Fibroblast of skin of abdomen (primary cell): ENCODE data around the gene STK31. TPM values are rescaled to one million over a fixed set of nuclear protein-coding genes. Genes with fewer than 3 reads are reported as not detected.
"Not testable (repeated sequence)": the region's sequence is repeated elsewhere in the genome, so short reads cannot be mapped to it uniquely, and the experiment has no call there.

Experiments
- DNase-seq: peaks from one replicate; pipeline ENCODE4 v3.0.0-alpha.2; 2013
- polyA plus RNA-seq, 2 experiments: library from polyadenylated mRNA; unstranded; fragments of 120-200 nt; gene quantifications; one replicate each; pipeline ENCODE4 v1.2.1, GENCODE V29; 2013; ENCODE audit not compliant: insufficient read length in 2 of 2

The STK31 gene, protein sequence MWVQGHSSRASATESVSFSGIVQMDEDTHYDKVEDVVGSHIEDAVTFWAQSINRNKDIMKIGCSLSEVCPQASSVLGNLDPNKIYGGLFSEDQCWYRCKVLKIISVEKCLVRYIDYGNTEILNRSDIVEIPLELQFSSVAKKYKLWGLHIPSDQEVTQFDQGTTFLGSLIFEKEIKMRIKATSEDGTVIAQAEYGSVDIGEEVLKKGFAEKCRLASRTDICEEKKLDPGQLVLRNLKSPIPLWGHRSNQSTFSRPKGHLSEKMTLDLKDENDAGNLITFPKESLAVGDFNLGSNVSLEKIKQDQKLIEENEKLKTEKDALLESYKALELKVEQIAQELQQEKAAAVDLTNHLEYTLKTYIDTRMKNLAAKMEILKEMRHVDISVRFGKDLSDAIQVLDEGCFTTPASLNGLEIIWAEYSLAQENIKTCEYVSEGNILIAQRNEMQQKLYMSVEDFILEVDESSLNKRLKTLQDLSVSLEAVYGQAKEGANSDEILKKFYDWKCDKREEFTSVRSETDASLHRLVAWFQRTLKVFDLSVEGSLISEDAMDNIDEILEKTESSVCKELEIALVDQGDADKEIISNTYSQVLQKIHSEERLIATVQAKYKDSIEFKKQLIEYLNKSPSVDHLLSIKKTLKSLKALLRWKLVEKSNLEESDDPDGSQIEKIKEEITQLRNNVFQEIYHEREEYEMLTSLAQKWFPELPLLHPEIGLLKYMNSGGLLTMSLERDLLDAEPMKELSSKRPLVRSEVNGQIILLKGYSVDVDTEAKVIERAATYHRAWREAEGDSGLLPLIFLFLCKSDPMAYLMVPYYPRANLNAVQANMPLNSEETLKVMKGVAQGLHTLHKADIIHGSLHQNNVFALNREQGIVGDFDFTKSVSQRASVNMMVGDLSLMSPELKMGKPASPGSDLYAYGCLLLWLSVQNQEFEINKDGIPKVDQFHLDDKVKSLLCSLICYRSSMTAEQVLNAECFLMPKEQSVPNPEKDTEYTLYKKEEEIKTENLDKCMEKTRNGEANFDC
- polyA plus RNA-seq (2013, experiment 1 of 2; ENCODE audit: insufficient read length) = not detected
- polyA plus RNA-seq (2013, experiment 2 of 2; ENCODE audit: insufficient read length) = not detected

GRCh38 chr7:23710000-23710399 is at the start of gene STK31:
TSS of gene STK31 (plus strand) at chr7:23710219. CDS start at chr7:23710286, 67 bp downstream.
- no peak for DNase-seq

DNA sequence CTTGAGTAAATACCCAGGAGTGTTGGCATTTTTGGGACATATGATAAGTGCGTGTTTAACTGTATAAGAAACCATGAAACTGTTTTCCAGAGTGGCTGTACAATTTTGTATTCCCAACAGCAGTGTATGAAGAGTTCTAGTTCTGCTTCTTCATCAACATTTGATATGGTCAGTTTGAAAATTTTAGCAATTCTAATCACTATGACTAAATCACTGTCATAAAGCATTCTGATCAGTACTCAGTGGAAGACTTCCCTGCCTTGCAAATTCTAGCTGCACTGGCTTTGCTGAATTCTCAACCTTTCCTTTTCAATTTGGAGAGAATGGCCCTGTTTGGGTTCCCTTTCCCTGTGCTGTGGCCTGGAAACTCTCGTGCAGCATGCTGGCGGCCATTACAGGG is 48.6 kb upstream of the STK31 start:
- DNase-seq = no peak

GRCh38 chr7:23662124-23662983 is 47.7 kb upstream of the STK31 start:
- peak; percentile 63 for DNase-seq

DNA sequence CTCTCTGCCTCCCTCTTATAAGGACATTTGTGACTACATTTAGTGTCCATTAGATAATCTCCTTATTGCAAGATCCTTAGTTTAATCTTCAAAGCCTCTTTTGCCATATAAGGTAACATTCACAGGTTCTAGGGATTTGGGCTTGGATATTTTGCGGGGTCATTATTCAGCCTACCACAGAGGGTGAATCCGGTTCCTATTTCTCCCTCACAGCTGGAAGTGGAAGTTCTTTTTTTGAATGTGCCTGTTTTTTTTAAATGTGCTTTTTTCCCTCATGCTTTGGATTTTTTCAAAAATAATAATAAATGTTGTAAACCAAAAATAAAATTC is 47.1 kb upstream of the STK31 start:
- DNase-seq = no peak

DNA sequence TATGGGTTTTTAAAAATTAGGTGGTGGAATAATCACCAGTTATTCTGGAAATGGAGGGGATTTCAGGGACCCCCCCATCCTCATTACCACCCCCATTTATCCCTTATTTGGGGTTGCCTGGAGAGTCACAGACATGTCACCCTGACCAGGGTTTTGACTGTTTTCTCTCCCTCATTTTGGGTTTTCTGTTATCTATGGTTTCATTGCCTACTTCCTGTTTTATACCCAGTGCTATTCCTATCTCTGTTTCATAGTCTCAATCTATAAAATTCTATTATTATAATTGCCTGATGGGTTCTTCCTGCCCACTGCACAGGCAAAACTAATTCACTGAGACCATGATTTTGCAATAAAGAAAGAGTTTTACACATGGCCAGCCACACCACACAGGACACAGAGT is 45.9 kb upstream of the STK31 start:
- no peak for DNase-seq

GRCh38 chr7:23672033-23672432 is 38.0 kb upstream of the STK31 start:
- DNase-seq = no peak

DNA sequence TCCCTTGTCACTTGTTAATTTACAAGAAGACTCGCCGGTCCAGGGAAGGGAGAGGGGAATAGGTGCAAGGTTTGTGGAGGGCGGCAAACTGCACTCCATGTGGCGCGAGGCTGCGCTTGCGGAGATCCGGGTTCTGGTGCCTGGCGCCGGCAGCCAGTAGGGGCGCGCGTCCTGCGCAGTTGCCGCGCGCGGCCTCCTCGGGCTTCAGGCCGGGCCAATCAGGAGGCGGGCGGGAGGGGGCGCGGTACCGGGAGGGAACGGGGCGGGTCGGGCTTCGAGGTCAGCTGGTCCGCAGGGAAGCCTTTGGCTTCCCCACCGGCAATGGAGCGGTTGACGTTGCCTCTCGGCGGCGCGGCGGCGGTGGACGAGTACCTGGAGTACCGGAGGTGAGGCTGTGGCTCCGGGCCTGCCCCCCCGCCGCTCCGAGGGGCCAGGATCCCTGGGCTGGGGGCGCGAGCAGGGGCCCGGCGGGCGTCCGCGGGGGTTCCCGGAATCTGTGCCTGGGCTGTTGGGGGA is 30.1 kb upstream of the STK31 start, which contains the start of gene FAM221A:
Gene FAM221A (plus strand): TSS at position 302 of the 516 bp plus-strand sequence. CDS start 20 bp downstream, at position 322.
- DNase-seq = peak; percentile 74

DNA sequence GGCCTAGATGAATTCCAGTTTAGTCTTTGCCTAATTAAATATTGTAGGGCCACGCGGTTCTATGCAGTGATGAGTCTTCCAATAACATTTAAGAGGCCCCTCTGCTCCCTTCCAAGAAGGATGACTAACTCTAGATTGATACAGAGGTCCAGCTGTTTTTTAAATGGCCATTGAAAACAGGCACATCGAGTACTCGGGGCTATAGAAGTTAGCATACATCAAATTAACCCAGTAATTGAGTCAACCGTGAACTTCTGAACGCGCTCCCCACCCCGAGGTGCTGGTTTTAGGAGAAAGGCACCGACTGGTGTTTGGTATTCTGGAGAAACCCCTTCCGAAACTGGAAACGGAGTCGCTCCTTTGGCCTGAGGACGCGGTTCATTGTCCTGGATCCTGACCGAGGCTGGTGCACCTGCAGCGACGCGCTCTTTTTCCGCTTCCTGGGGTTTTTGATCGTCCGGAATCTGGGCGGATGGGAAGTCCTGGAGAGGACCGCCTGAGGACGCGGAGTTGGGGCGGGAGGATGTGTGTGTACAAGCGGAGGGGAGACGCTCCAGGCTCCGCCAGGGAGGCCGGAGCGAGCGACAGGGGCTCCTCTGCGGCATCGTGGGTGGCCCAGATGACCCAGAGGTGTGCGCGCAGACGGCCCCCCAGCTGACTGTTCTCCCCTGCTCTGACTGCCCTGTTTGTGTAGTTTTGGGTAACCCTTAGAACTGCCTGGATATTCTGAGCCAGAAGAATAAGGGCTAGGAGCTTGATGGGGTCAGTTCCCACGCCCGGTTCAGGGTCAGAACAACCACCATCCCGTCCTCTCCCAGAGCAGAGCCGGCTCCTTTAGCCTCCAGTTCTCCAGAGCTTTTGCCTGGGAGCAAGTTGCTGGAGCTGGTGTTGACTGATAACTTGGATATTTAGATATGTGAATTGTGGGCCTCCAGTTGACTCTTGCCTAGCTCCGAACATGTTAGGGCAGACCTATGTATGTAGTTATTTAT is 29.3 kb upstream of the STK31 start:
- DNase-seq = peak; percentile 39

DNA sequence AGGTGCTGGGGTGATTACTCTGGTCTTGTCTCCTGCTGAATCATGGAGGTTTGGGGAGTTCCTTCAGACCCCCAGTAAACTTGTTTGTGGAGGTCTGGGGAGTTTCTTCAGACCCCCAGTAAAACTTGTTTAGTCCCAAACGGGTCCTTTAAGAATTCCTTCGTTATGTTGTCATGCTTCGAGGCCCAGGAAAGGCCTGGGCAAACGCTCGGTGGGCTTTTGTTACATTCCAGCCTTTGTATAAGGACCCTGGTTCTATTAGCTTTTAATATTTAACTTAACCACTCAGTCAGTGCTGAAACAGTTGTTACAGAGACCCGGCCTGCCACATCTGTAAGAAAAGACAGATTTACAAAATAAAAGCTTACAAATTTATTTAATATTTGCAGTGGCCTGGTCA is 26.0 kb upstream of the STK31 start:
- not testable (repeated sequence) for DNase-seq

GRCh38 chr7:23685731-23686130 is 24.3 kb upstream of the STK31 start:
- no peak for DNase-seq

- peak; percentile 17 for DNase-seq
Measured at GRCh38 chr7:23687011-23687410, 23.0 kb upstream of the STK31 start.

GRCh38 chr7:23689165-23689564 is 20.9 kb upstream of the STK31 start:
- no peak for DNase-seq

DNA sequence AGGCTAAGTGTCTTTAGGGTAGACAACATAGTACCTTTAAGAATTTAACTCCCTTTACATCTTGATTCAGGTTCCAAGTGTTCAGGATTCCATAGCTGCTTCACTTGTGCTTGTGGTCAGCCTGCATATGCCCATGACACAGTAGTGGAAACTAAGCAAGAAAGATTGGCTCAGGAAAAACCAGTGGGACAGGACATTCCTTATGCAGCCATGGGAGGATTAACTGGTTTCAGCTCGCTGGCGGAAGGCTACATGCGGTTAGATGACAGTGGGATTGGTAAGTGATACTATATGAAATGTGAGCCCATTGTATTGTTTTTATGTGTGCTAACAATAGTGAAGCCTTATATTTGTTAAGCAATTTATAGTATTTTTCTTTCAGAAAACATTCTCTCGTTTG is 18.7 kb upstream of the STK31 start:
- DNase-seq = peak; percentile 28

DNA sequence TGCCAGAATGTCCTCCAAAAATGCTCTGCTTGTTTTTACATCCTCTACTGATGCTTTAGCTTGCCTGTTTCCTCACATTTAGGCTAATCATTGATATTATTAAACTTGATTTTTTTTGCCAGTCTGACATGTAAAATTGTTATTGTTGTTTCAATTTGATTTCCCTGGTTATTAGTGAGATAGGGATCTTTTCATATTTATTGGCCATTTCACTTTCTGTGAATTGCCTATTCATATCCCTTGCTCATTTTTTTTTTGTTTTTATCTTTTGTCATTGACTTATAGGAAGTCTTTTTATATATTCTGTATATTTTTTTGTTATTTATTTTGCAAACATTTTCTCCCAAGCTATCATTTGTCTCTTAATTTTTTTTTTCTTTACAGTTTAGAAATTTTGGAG is 16.8 kb upstream of the STK31 start:
- no peak for DNase-seq

DNA sequence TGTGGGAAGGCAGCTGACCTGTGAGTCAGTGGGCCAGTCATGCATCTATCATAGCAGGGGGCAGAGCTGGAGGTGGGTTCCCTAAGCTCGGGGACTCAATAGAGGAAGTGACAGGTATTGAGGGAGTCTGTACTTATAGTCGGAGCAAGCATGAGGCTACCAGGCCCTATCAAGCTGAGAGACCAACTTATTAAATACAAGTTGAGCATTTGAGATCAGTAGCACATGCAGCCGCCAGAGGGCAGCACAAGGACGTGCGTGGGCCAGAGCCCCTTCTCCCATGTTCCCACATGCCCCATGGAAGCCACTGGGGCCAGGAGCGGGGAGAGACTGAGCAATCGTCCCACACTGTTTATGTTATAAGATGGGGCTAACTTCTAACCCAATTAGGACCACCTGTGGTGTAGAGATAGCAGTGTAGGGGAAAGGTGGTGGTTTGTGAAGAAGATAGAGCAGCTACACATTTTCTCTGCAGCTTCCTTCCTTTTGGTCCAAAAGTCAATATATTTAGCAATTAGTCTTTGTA is 13.0 kb upstream of the STK31 start:
- DNase-seq = peak; percentile 49

- DNase-seq = no peak
Measured at GRCh38 chr7:23698822-23699221, 11.2 kb upstream of the STK31 start.

- DNase-seq = no peak
Measured at GRCh38 chr7:23700046-23700445, 10.0 kb upstream of the STK31 start.

- DNase-seq = no peak
Measured at GRCh38 chr7:23709081-23709750, 803 bp upstream of the STK31 start.

DNA sequence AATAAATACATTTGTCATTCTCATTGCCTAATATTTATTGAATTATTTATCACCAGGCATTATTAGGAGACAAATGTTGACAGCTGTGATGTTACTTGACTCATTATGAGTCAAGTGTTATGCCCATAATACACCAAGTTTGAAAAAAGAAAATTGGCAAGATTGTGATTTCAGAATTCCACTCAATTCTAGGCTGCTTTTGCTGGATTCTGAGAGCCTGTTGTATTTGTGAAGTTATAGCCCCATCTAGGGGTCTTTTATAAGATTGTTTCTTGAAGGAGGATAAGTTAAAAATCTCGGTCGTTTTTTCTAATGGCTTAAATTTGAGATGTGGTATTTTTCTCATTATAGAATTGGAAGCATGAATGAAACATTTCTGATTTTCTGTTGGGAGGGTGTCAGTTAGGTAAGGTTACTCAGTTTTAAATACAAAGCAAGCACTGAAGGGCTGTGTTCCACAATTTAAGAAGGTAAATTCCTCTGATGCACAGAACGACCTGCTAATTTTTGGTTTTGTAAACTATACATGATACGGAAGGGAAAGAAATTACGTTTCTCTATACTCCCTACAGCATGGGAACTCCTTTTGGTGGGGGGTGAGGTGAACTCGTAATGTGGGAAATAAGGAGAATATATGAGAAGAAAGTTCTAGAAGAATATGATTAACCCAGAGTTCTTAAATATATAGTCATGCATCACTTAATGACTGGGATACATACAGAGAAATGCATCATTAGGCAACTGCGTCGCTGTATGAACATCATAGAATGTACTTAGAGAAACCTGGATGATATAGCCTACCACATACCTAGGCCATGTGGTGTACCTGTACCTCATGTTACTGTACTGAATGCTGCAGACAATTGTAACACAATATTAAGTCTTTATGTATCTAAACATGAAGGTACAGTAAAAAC is 2.6 kb downstream of the STK31 start:
- DNase-seq = peak; percentile 71
